ENCODE results near the gene SH3PXD2A. TPM values are rescaled to one million over a fixed set of nuclear protein-coding genes. Genes with fewer than 3 reads are reported as not detected.

SH3PXD2A gene
- total RNA-seq, 2 donors from 2014 or later, result 14.6 to 18.2 TPM

DNA sequence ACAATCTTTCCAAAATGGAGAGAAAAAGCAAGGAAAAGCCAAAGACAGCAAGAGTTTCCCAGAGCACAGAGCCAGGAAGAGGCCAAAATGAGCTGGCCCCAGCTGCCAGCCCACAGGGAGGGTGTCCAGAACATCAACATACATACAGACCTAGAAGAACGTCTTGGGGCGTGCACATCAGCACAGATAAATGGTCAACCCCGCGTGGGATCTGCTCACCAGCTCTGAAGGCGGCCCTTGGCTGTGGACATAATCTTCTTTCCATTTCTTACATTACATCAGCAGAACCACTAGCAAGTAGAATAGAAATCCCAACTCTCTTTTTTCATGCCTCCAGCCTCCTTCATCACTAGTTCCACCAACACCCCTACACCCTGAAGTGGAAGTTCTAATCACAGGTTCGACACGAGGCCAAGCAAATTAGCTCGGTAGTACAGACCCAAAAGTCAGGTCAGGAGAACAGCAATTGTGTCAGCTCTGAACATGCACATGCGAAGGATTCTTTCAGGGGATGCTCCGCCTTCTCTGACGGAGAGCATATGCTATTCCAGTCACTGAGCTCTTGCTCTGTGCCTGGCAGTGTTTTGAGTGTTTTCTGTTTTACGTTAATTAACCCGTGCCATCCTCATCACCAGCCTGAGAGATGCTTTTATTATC is 16.4 kb downstream of the SH3PXD2A start:
- TF ChIP-seq, protein P1, sequence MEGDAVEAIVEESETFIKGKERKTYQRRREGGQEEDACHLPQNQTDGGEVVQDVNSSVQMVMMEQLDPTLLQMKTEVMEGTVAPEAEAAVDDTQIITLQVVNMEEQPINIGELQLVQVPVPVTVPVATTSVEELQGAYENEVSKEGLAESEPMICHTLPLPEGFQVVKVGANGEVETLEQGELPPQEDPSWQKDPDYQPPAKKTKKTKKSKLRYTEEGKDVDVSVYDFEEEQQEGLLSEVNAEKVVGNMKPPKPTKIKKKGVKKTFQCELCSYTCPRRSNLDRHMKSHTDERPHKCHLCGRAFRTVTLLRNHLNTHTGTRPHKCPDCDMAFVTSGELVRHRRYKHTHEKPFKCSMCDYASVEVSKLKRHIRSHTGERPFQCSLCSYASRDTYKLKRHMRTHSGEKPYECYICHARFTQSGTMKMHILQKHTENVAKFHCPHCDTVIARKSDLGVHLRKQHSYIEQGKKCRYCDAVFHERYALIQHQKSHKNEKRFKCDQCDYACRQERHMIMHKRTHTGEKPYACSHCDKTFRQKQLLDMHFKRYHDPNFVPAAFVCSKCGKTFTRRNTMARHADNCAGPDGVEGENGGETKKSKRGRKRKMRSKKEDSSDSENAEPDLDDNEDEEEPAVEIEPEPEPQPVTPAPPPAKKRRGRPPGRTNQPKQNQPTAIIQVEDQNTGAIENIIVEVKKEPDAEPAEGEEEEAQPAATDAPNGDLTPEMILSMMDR (IDR thresholded peaks at IDR 0.05), result no peak

DNA sequence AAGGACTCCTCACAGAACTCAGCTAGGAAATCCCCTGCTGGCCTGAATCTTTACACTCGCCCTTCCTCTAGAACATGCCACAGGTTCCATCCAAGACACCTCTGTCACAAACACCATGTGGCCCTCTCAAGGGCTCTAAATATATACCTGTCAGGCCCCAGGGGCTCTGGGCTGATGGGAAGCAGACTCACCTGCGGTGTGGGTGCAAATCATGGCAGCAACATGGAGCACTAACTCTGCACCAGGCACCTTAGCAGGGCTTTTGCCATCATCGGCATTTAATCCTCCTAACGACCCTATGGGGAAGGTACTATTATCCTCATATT is 17.3 kb downstream of the SH3PXD2A start:
- no peaks in the 10 kb centered on the region for H3K27me3 ChIP-seq
- no peak for DNase-seq (ENCODE audit: low spot score)
- no peaks in the 10 kb centered on the region for H3K9me3 ChIP-seq
- H3K27ac ChIP-seq, result no peak overlapping the region
- H3K4me1 ChIP-seq, result peaks cover 2 to 77% of the 10 kb centered on the region in 2 donors
- no peaks in the 10 kb centered on the region for H3K36me3 ChIP-seq
- H3K4me3 ChIP-seq, result no peak overlapping the region
- TF ChIP-seq, protein P1 (IDR thresholded peaks at IDR 0.05), result no peak

More for the DNA sequence above, 16.4 kb downstream of the SH3PXD2A start:
- no peak overlapping the region for H3K4me3 ChIP-seq
- no peak for DNase-seq (ENCODE audit: low spot score)
- H3K4me1 ChIP-seq, result peaks cover 2 to 77% of the 10 kb centered on the region in 2 donors
- no peaks in the 10 kb centered on the region for H3K9me3 ChIP-seq
- no peaks in the 10 kb centered on the region for H3K27me3 ChIP-seq
- peak overlapping the region; percentile 58 to 61 for H3K27ac ChIP-seq
- H3K36me3 ChIP-seq, result no peaks in the 10 kb centered on the region

DNA sequence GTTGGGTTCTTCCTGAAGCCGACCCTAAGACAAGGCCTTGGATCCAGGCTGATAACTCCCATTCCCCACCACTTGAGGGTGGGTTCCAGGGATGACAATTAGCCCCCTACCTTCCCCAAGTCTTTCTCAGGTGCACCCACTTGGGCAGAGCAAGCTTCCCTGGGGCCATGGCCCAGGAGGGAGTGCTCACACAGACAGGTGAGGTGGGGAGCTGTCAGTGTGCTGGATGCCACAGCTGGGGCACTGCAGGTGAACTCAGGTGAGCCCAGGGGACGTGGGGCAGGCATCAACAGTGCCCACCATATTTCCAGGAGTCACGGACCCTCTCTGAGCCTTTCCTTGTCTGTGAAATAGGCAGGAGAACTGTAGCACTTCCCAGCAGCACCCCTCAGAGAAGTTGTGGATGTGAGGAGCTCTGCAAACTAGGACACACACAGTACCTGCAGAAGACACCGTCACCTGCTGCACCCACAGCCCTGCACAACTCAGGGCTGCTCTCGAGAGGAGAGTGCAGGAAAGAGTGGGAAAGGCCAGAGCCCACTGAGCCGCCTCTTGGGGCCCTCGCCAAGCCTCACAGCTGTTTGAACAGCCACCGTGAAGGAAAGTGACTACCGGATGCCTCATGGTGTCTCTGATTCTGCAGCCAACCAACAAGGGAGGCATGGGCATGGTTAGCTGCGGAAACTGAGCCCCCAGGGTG is 17.9 kb downstream of the SH3PXD2A start:
- H3K4me3 ChIP-seq, result no peak overlapping the region
- TF ChIP-seq, protein P1 (IDR thresholded peaks at IDR 0.05), result no peak
- peaks cover 2 to 75% of the 10 kb centered on the region in 2 donors for H3K4me1 ChIP-seq
- no peak overlapping the region for H3K27ac ChIP-seq
- H3K9me3 ChIP-seq, result no peaks in the 10 kb centered on the region
- DNase-seq (ENCODE audit: low spot score), result no peak
- no peaks in the 10 kb centered on the region for H3K27me3 ChIP-seq
- no peaks in the 10 kb centered on the region for H3K36me3 ChIP-seq

DNA sequence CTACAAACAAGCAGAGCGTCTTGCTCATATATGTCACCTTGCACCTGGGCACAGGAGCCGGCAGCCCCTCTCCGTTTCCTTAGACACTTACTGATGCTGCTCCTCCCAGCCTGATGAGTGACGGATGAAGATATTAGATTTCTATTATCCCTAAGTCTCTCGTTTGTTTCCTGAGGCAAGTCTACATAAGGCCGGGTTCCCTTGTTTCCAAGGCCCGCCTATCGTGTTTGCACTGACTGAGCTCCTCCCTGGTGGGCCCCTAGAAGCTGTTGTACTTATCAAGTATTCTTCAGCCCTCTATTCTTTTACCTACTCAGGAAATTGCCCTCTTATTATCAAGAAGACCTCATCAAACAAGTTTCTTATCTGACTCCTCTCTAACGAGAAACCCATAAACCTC is 18.5 kb downstream of the SH3PXD2A start:
- Histone ChIP-seq H3K27ac (no peak overlapping the region), H3K4me3 (no peak overlapping the region), H3K9me3 (no peaks in the 10 kb centered on the region), H3K27me3 (no peaks in the 10 kb centered on the region), H3K36me3 (no peaks in the 10 kb centered on the region), H3K4me1 (peaks cover 2 to 74% of the 10 kb centered on the region in 2 donors)
- no peak for DNase-seq (ENCODE audit: low spot score)
- TF ChIP-seq, protein P1 (IDR thresholded peaks at IDR 0.05), result no peak

DNA sequence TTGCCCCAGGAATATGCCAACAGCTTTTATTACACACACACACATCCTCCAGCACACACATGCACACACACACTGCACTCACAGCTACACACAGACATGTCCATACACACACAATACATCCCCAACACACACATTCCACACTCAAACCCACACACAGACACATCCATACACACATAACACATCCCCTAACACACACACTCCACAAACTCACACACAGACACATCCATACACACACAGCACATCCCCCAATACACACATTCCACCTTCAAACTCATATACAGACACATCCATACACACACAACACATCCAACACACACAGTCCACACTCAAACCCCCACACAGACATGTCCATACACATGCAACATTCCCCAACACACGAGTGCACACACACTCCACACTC is 19.1 kb downstream of the SH3PXD2A start:
- H3K4me3 ChIP-seq, result no peak overlapping the region
- no peak for DNase-seq (ENCODE audit: low spot score)
- H3K4me1 ChIP-seq, result peaks cover 2 to 74% of the 10 kb centered on the region in 2 donors
- TF ChIP-seq, protein P1 (IDR thresholded peaks at IDR 0.05), result no peak
- H3K27ac ChIP-seq, result no peak overlapping the region
- no peaks in the 10 kb centered on the region for H3K9me3 ChIP-seq
- H3K36me3 ChIP-seq, result no peaks in the 10 kb centered on the region
- H3K27me3 ChIP-seq, result no peaks in the 10 kb centered on the region

Data from right atrium auricular region (tissue), 2 donors.